ENCODE data around the gene ALOX15. TPM values are rescaled to one million over a fixed set of nuclear protein-coding genes. Genes with fewer than 3 reads are reported as not detected.
"Not testable (repeated sequence)": the region's sequence is repeated elsewhere in the genome, so short reads cannot be mapped to it uniquely, and the experiment has no call there.

The ALOX15 gene
- total RNA-seq, 4 donors from 2014 or later = not detected

DNA sequence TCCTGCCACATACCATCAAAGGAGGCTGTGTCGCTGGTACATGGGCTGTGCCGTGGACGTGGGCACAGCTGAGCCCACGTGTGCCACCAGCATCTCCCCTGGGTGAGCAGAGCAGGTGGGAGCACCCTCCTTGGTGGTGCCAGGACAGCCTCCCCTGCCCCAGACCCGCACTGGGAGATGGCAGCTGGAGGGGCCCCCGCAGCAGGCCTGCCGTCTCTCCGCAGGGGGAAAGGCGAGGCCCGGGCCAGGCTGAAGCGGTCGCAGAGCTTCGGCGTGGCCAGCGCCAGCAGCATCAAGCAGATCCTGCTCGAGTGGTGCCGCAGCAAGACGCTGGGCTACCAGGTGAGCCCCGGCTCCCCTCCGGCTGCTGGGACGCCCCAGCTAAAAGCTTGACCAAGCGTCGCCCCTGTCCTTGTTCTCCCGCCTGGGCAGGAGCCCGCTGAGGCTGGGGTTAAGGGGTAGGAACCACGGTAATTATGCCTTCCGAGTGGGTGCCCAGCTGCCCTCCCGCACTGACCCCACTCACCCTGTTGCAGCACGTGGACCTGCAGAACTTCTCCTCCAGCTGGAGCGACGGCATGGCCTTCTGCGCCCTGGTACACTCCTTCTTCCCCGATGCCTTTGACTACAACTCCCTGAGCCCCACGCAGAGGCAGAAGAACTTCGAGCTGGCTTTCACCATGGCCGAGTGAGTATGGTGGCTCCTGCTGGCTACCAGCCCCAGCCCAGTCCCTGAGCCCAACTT, 44.7 kb downstream of the ALOX15 start:
- Histone ChIP-seq H3K27me3 (peaks cover 0 to 11% (median 0%) of the 10 kb centered on the region in 4 donors), H3K9me3 (no peaks in the 10 kb centered on the region), H3K4me1 (peaks cover 23 to 68% (median 48%) of the 10 kb centered on the region in 4 donors), H3K4me3 (no peak overlapping the region), H3K36me3 (peaks cover 0 to 12% (median 4%) of the 10 kb centered on the region in 4 donors), H3K27ac (replicated peaks in 1 of 4) (peak overlapping the region in 2 of 4 donors; percentile 81 to 87)
- TF ChIP-seq CTCF (IDR thresholded peaks at IDR 0.05) = no peak
- no peak for TF ChIP-seq EP300 (IDR thresholded peaks at IDR 0.05)
- no peak for TF ChIP-seq POLR2AphosphoS5 (IDR thresholded peaks at IDR 0.05)
- no peak for TF ChIP-seq POLR2A (IDR thresholded peaks at IDR 0.05; ENCODE audit: low read depth)
- intact Hi-C loops (cut with DNase I) = no loop called here
- no peak for DNase-seq (ENCODE audit: extremely low spot score)
- WGBS = 92% methylated on average over 5 of the region's 36 CpGs

DNA sequence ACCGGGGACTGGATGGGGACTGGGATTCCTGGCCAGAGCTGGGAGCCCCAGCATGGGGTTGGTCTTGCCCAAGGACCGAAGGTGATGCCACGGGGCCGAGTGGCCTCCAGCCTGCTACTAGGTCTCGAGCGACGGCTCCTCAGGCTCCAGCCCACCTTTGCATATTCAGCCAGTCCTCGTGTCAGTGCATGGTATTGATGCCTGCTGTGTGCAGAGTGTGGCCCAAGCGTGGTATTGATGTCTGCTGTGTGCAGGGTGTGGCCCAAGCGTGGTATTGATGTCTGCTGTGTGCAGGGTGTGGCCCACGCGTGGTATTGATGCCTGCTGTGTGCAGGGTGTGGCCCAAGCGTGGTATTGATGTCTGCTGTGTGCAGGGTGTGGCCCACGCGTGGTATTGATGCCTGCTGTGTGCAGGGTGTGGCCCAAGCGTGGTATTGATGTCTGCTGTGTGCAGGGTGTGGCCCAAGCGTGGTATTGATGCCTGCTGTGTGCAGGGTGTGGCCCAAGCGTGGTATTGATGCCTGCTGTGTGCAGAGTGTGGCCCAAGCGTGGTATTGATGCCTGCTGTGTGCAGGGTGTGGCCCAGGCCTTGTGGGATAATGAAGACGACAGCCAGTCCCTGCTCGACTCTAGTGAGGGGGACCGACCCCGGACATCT, 45.7 kb downstream of the ALOX15 start:
- H3K9me3 ChIP-seq; intact Hi-C loops (cut with DNase I); H3K4me3 ChIP-seq; DNase-seq (ENCODE audit: extremely low spot score): not testable (repeated sequence)
- WGBS = 100% methylated on average over 14 of the region's 23 CpGs
- Histone ChIP-seq H3K36me3 (peaks cover 0 to 12% (median 4%) of the 10 kb centered on the region in 4 donors), H3K4me1 (peaks cover 23 to 73% (median 52%) of the 10 kb centered on the region in 4 donors), H3K27me3 (peaks cover 0 to 11% (median 0%) of the 10 kb centered on the region in 4 donors), H3K27ac (replicated peaks in 1 of 4) (peak overlapping the region in 2 of 4 donors; percentile 41 to 87)

DNA sequence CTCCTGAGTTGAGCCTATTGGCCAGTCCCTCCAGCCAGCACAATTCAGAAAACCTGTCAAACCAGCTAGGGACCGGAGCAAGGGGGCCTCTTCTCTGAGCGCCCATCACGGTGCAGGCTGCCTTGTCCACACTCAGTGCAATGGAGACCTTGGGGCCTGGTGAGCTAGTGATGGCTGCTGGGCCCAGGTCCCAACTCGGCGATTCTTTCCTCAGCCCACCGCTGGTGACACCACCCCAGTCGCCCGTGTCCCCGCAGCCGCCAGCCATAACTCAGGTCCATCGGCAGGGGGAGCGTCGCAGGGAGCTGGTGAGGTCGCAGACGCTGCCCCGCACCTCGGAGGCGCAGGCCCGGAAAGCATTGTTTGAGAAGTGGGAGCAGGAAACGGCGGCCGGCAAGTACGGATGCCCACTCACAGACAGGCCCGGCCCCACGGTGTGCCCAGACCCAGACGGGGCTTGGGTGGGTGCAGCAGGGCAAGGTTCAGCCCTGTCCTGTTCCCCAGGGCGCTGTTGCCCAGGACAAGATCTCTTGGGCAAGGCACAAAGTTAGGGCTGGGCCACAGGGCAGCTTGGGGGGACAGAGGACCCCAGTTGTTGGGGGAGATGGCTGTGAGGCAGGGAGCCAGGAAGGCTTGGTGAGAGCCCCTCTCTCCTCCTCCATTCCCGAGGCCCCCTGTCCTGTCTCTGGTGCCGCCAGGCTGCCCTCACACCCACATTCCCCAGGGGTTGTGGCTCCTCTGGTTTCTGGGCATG, 46.4 kb downstream of the ALOX15 start:
- intact Hi-C loops (cut with DNase I) = no loop called here
- peaks cover 0 to 12% (median 4%) of the 10 kb centered on the region in 4 donors for H3K36me3 ChIP-seq

GRCh38 chr17:4594406-4594805, 47.1 kb downstream of the ALOX15 start:
- no peak for DNase-seq (ENCODE audit: extremely low spot score)
- Histone ChIP-seq H3K27ac (replicated peaks in 1 of 4) (peak overlapping the region in 2 of 4 donors; percentile 34 to 60), H3K36me3 (peaks cover 0 to 12% (median 4%) of the 10 kb centered on the region in 4 donors), H3K4me1 (peaks cover 11 to 61% (median 42%) of the 10 kb centered on the region in 4 donors), H3K4me3 (no peak overlapping the region), H3K9me3 (no peaks in the 10 kb centered on the region), H3K27me3 (peaks cover 0 to 2% (median 0%) of the 10 kb centered on the region in 4 donors)
- 92% methylated on average over 7 of the region's 7 CpGs for WGBS
- TF ChIP-seq EP300 (IDR thresholded peaks at IDR 0.05) = no peak
- no peak for TF ChIP-seq CTCF (IDR thresholded peaks at IDR 0.05)
- TF ChIP-seq POLR2AphosphoS5 (IDR thresholded peaks at IDR 0.05) = no peak
- TF ChIP-seq POLR2A (IDR thresholded peaks at IDR 0.05; ENCODE audit: low read depth) = no peak
- intact Hi-C loops (cut with DNase I) = no loop called here

More for the DNA sequence above, 46.4 kb downstream of the ALOX15 start:
- peaks cover 18 to 68% (median 49%) of the 10 kb centered on the region in 4 donors for H3K4me1 ChIP-seq
- no peak for DNase-seq (ENCODE audit: extremely low spot score)
- WGBS = 61% methylated on average over 13 of the region's 29 CpGs
- TF ChIP-seq POLR2AphosphoS5 (IDR thresholded peaks at IDR 0.05) = no peak
- peak in 2 of 3 experiments; percentile 12 to 35 for TF ChIP-seq CTCF (IDR thresholded peaks at IDR 0.05)
- H3K27me3 ChIP-seq = peaks cover 0 to 9% (median 0%) of the 10 kb centered on the region in 4 donors
- H3K4me3 ChIP-seq = no peak overlapping the region
- no peaks in the 10 kb centered on the region for H3K9me3 ChIP-seq
- peak overlapping the region in 2 of 4 donors; percentile 34 to 41 for H3K27ac ChIP-seq (replicated peaks in 1 of 4)

DNA sequence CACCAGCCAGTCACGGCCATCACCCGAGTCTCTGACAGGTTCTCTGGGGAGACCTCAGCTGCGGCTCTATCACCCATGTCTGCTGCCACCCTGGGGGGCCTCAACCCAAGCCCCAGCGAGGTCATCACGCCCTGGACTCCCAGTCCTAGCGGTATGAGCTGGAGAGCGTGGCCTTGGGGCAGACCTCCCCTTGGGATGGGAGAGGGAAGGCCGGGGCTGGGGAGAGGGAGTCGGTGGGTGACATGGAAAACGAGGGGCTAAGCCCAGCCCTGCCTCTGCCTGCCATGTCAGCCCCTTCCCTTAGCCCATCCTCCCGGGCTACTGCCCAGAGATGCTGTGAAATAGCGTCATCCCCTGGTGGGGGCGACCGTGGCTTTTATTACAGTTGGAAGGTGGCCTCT, 48.5 kb downstream of the ALOX15 start:
- TF ChIP-seq CTCF (IDR thresholded peaks at IDR 0.05) (no peak), POLR2A (IDR thresholded peaks at IDR 0.05; ENCODE audit: low read depth) (no peak), EP300 (IDR thresholded peaks at IDR 0.05) (no peak), POLR2AphosphoS5 (IDR thresholded peaks at IDR 0.05) (no peak)
- WGBS = 90% methylated on average over 9 of the region's 14 CpGs
- Histone ChIP-seq H3K4me3 (no peak overlapping the region), H3K9me3 (no peaks in the 10 kb centered on the region), H3K4me1 (peaks cover 2 to 47% (median 28%) of the 10 kb centered on the region in 4 donors), H3K36me3 (peaks cover 0 to 12% (median 4%) of the 10 kb centered on the region in 4 donors), H3K27me3 (no peaks in the 10 kb centered on the region), H3K27ac (replicated peaks in 1 of 4) (peak overlapping the region; percentile 23 to 62 (median 52))
- no peak for DNase-seq (ENCODE audit: extremely low spot score)
- intact Hi-C loops (cut with DNase I) = no loop called here

All from esophagus muscularis mucosa (tissue), 4 donors.